Prostate gland (tissue), 2 donors: ENCODE measurements around the gene KRTAP5-8. TPM values are rescaled to one million over a fixed set of nuclear protein-coding genes. Genes with fewer than 3 reads are reported as not detected.
"Not testable (repeated sequence)": the region's sequence is repeated elsewhere in the genome, so short reads cannot be mapped to it uniquely, and the experiment has no call there.

Experiments
- DNase-seq: peaks from one replicate; pipeline ENCODE4 v3.0.0-alpha.2; 2019; ENCODE audit warnings: low spot score
- H3K27ac ChIP-seq, 2 donors: fragments of 200-600 bp; sonication (generic); 2 replicates each; pipeline ENCODE4 v1.5.1; 2017 to 2019
- H3K27me3 ChIP-seq: fragments of 200-600 bp; sonication (generic); replicated peaks from 2 replicates; pipeline ENCODE4 v1.5.1; 2019; ENCODE audit not compliant: insufficient read depth
- H3K36me3 ChIP-seq, 2 donors: fragments of 200-600 bp; sonication (generic); 1 replicate in 1 of 2; 2 replicates in 1 of 2; pipeline versions ENCODE4 v1.5.1 to v1.8.1; 2017 to 2019
- H3K4me1 ChIP-seq: fragments of 200-600 bp; sonication (generic); replicated peaks from 2 replicates; pipeline ENCODE4 v1.5.1; 2019
- H3K4me3 ChIP-seq, 2 donors: fragments of 200-600 bp; sonication (generic); 2 replicates each; pipeline ENCODE4 v1.5.1; 2017 to 2019
- H3K9me3 ChIP-seq: fragments of 200-600 bp; sonication (generic); 2 replicates; pipeline ENCODE4 v1.5.1; 2017
- POLR2A ChIP-seq: fragments of 450-650 bp; IDR thresholded peaks from one replicate; pipeline ENCODE4 v1.6.1; 2016; ENCODE audit warnings: antibody characterized with exemption, mild to moderate bottlenecking
- POLR2AphosphoS5 ChIP-seq: sonication (generic); formaldehyde crosslinking; IDR thresholded peaks from one replicate; pipeline ENCODE4 v1.6.1; 2017; ENCODE audit warnings: antibody characterized with exemption
- WGBS: methylation state at CpG from one replicate; pipeline ENCODE4 v1.1.5; 2018; 5-methylcytosine and 5-hydroxymethylcytosine counted together
- intact Hi-C: fragments of 100-400 bp; cut with DNase I; formaldehyde crosslinking; loops from one replicate; pipeline ENCODE4 v1.14.2; 2022
- total RNA-seq, 2 donors: library from RNA; depleted of rRNA; stranded (reverse); fragments of >200 nt; gene quantifications; one replicate each; pipeline ENCODE4 v1.1.0, GENCODE V29; 2016
- TF ChIP-seq, protein P1 (sequence below), 4 experiments: fragments of 200-600 bp in 2 of 4; fragments of 450-650 bp in 2 of 4; sonication (generic) in 2 of 4; IDR thresholded peaks; 1 replicate in 3 of 4; 2 replicates in 1 of 4; pipeline ENCODE4 v1.5.1; 2016 to 2019; ENCODE audit warnings: antibody characterized with exemption in 4 of 4, mild to moderate bottlenecking in 2 of 4, moderate library complexity in 2 of 4

KRTAP5-8 gene
- total RNA-seq, 2 donors from 2014 or later: 2.8 TPM; not detected in 1

- H3K9me3 ChIP-seq: no peaks in the 10 kb centered on the region
- H3K27ac ChIP-seq: no peak overlapping the region
- H3K4me3 ChIP-seq: no peak overlapping the region
- H3K36me3 ChIP-seq: no peaks in the 10 kb centered on the region
- intact Hi-C loops: no loop called here
- H3K4me1 ChIP-seq: no peaks in the 10 kb centered on the region
- 86% methylated on average over 11 of the region's 11 CpGs for WGBS
- no peak for DNase-seq
- TF ChIP-seq, protein P1, sequence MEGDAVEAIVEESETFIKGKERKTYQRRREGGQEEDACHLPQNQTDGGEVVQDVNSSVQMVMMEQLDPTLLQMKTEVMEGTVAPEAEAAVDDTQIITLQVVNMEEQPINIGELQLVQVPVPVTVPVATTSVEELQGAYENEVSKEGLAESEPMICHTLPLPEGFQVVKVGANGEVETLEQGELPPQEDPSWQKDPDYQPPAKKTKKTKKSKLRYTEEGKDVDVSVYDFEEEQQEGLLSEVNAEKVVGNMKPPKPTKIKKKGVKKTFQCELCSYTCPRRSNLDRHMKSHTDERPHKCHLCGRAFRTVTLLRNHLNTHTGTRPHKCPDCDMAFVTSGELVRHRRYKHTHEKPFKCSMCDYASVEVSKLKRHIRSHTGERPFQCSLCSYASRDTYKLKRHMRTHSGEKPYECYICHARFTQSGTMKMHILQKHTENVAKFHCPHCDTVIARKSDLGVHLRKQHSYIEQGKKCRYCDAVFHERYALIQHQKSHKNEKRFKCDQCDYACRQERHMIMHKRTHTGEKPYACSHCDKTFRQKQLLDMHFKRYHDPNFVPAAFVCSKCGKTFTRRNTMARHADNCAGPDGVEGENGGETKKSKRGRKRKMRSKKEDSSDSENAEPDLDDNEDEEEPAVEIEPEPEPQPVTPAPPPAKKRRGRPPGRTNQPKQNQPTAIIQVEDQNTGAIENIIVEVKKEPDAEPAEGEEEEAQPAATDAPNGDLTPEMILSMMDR (IDR thresholded peaks at IDR 0.05): no peak
- no peaks in the 10 kb centered on the region for H3K27me3 ChIP-seq
Measured at GRCh38 chr11:71539017-71539416, 1.2 kb downstream of the KRTAP5-8 start.

GRCh38 chr11:71539971-71540370 is 2.1 kb downstream of the KRTAP5-8 start:
- 97% methylated on average over 11 of the region's 11 CpGs for WGBS
- not testable (repeated sequence) for H3K27ac ChIP-seq

DNA sequence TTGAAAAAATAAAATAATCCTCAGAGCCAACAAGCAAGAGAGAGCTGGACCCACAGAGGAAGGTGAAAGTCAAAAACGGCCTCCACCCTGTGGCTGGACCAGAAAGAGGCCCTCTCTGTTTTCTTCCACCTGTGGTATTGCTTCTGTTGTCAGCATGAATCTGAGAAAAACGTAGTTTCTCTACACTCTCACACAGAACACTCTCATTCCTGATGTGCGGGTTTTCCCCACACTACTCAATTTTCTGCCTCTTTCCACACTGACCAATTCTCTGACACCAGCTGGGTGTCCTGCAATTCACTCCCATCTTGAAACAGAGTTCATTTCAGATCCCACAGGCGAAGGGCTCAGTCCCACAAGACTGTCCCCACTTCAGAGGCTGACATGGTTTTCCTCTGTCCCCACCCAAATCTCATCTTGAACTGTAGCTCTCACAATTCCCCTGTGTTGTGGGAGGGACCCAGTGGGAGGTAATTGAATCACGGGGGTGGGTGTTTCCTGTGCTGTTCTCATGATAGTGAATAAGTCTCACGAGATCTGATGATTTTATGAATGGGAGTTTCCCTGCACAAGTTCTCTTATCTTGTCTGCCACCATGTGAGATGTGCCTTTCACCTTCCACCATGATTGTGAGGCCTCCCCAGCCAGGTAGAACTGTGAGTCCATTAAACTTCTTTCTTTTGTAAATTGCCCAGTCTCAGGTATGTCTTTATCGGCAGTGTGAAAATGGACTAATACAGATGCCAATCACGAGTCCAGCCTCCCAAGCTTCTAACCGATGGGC is 2.9 kb downstream of the KRTAP5-8 start:
- H3K27me3 ChIP-seq, H3K36me3 ChIP-seq, DNase-seq, H3K9me3 ChIP-seq, H3K27ac ChIP-seq, H3K4me3 ChIP-seq, intact Hi-C loops, H3K4me1 ChIP-seq: not testable (repeated sequence)
- WGBS: 91% methylated on average over 9 of the region's 9 CpGs

More at GRCh38 chr11:71539971-71540370, 2.1 kb downstream of the KRTAP5-8 start:
- intact Hi-C loops, H3K36me3 ChIP-seq, DNase-seq, H3K27me3 ChIP-seq, H3K4me3 ChIP-seq, H3K9me3 ChIP-seq, H3K4me1 ChIP-seq: not testable (repeated sequence)

- no peak overlapping the region for H3K27ac ChIP-seq
Measured at GRCh38 chr11:71542382-71542781, 4.6 kb downstream of the KRTAP5-8 start.

DNA sequence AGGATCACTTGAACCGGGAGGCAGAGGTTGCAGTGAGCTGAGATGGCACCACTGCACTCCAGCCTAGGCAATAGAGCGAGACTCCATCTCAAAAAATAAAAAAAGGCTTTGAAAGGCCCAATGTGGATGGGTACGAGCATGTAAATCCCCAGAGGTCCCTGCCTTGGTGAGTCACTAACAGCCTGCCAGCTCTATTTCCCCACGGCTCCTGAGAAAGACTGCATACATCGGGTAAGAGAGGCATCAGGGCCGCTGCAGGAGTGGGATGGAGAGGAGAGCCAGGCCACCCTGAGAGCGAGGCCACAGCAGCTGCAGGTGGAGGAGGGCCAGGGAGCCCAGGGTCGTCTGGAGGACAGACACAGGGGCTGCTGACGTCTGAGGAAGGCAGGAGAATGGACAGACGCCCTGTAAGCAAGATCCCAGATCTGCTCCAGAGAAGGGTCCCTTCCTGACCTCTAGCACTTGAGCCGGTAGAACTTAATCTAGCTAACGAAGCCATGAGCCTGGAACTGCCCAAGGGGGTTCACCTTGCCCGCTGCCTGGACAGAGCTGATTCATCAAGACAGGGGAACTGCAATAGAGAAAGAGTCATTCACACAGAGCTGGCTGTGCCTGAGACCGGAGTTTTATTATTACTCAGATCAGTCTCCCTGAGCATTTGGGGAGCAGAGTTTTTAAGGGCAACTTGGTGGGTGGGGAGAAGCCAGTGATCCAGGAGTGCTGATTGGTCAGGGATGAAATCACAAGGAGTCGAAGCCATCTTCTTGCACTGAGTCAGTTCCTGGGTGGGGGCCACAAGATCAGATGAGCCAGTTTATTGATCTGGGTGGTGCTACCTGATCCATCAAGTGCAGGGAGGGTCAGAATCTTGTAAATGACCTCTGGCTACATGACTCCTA is 5.3 kb downstream of the KRTAP5-8 start:
- TF ChIP-seq POLR2A: no peak
- no peaks in the 10 kb centered on the region for H3K9me3 ChIP-seq
- 83% methylated on average over 15 of the region's 15 CpGs for WGBS
- no peaks in the 10 kb centered on the region for H3K27me3 ChIP-seq
- H3K4me3 ChIP-seq: no peak overlapping the region
- H3K4me1 ChIP-seq: no peaks in the 10 kb centered on the region
- intact Hi-C loops: no loop called here
- DNase-seq: no peak
- H3K36me3 ChIP-seq: no peaks in the 10 kb centered on the region
- H3K27ac ChIP-seq: no peak overlapping the region

More at GRCh38 chr11:71542382-71542781, 4.6 kb downstream of the KRTAP5-8 start:
- H3K27me3 ChIP-seq: no peaks in the 10 kb centered on the region
- no peak overlapping the region for H3K4me3 ChIP-seq
- no peaks in the 10 kb centered on the region for H3K4me1 ChIP-seq
- no peak for DNase-seq
- intact Hi-C loops: no loop called here
- no peaks in the 10 kb centered on the region for H3K9me3 ChIP-seq
- WGBS: 88% methylated on average over 7 of the region's 7 CpGs
- no peaks in the 10 kb centered on the region for H3K36me3 ChIP-seq
- TF ChIP-seq, protein P1 (IDR thresholded peaks at IDR 0.05): no peak
- no peak for TF ChIP-seq POLR2AphosphoS5
- TF ChIP-seq POLR2A: no peak

- intact Hi-C loops: no loop called here
- WGBS: 58% methylated on average over 8 of the region's 8 CpGs
- no peaks in the 10 kb centered on the region for H3K36me3 ChIP-seq
- no peak overlapping the region for H3K27ac ChIP-seq
- H3K4me1 ChIP-seq: no peaks in the 10 kb centered on the region
- TF ChIP-seq POLR2A (no peak), POLR2AphosphoS5 (no peak)
- TF ChIP-seq, protein P1 (IDR thresholded peaks at IDR 0.05): no peak
- H3K4me3 ChIP-seq: no peak overlapping the region
- H3K9me3 ChIP-seq: no peaks in the 10 kb centered on the region
- H3K27me3 ChIP-seq: no peaks in the 10 kb centered on the region
- DNase-seq: no peak
Measured at GRCh38 chr11:71543866-71544265, 6.0 kb downstream of the KRTAP5-8 start.
